Erythroblast (primary cell): ENCODE results near the gene TSC2.

Experiments used
- GATA1 ChIP-seq: IDR thresholded peaks from 2 replicates; pipeline ENCODE4 v1.6.1; 2011; ENCODE audit warnings: low read depth, mild to moderate bottlenecking, control low read depth, low read length, moderate library complexity
- POLR2A ChIP-seq: IDR thresholded peaks from 2 replicates; pipeline ENCODE4 v1.6.1; 2011; ENCODE audit warnings: mild to moderate bottlenecking, low read length

DNA sequence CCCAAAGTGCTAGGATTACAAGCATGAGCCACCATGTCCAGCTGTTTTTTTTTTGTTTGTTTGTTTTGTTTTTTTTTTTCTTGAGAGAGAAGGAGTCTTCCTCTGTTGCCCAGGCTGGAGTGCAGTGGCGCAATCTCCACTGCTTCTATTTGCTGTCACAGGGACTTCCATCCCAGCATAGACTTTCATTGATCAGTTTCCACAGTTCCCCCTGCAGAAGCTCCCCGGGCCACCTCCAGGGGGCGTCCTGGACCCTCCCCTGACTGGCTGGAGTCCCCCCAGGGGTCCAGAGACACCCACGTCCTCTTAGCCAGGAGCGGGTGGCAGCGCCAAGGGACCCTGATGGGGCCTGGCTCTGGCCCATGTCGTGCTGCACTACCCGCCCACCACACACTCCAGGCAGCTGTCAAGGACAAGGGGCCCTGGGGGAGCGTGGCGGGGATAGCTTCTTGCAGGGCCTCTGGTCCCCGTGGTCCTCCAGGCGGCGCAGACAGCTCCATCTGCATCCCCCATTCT, 31.3 kb upstream of the TSC2 start:
- no peak for TF ChIP-seq POLR2A
- TF ChIP-seq GATA1: no peak
